Sigmoid colon (tissue), 7 donors: Measurements from ENCODE around the gene KCNJ1. TPM values are rescaled to one million over a fixed set of nuclear protein-coding genes. Genes with fewer than 3 reads are reported as not detected.

Experiments
- DNase-seq: peaks from one replicate; pipeline ENCODE4 v3.0.0-alpha.2; 2019
- H3K27ac ChIP-seq, 4 donors: fragments of 200-600 bp; sonication (generic); one replicate each; pipeline ENCODE4 v1.5.1; 2016 to 2019; ENCODE audit warnings: mild to moderate bottlenecking in 1 of 4
- H3K27me3 ChIP-seq, 3 donors: fragments of 200-600 bp; sonication (generic); one replicate each; pipeline ENCODE4 v1.5.1; 2019; ENCODE audit warnings: mild to moderate bottlenecking in 1 of 3
- H3K36me3 ChIP-seq, 4 donors: fragments of 200-600 bp; sonication (generic); one replicate each; pipeline ENCODE4 v1.5.1; 2016 to 2019
- H3K4me1 ChIP-seq, 4 donors: fragments of 200-600 bp; sonication (generic); one replicate each; pipeline ENCODE4 v1.5.1; 2017 to 2019
- H3K4me3 ChIP-seq, 4 donors: fragments of 200-600 bp; sonication (generic); one replicate each; pipeline ENCODE4 v1.5.1; 2017 to 2019; ENCODE audit warnings: mild to moderate bottlenecking in 2 of 4, moderate library complexity in 1 of 4
- H3K9me3 ChIP-seq, 4 donors: fragments of 200-600 bp in 3 of 4; sonication (generic) in 3 of 4; one replicate each; pipeline versions ENCODE4 v1.5.1 to v1.6.1; 2013 to 2019
- CTCF ChIP-seq, 4 experiments: fragments of 450-650 bp in 3 of 4; fragments of 200-600 bp in 1 of 4; IDR thresholded peaks; one replicate each; pipeline ENCODE4 v1.5.1; 2016 to 2019; ENCODE audit warnings: antibody characterized with exemption in 4 of 4, mild to moderate bottlenecking in 3 of 4, moderate library complexity in 2 of 4
- EP300 ChIP-seq, 4 donors: sonication (generic); formaldehyde crosslinking; IDR thresholded peaks; one replicate each; pipeline ENCODE4 v1.6.1; 2017; ENCODE audit warnings: antibody characterized with exemption in 4 of 4
- POLR2A ChIP-seq, 2 donors: fragments of 450-650 bp; IDR thresholded peaks; one replicate each; pipeline ENCODE4 v1.6.1; 2016; ENCODE audit warnings: antibody characterized with exemption in 2 of 2, mild to moderate bottlenecking in 2 of 2, moderate library complexity in 2 of 2
- POLR2AphosphoS5 ChIP-seq, 4 donors: sonication (generic); formaldehyde crosslinking; IDR thresholded peaks; one replicate each; pipeline ENCODE4 v1.6.1; 2017; ENCODE audit warnings: antibody characterized with exemption in 4 of 4
- WGBS, 2 donors: extraction: QIAGEN DNeasy Blood & Tissue Kit; methylation state at CpG; one replicate each; pipeline ENCODE4 v1.1.7; 2013; 5-methylcytosine and 5-hydroxymethylcytosine counted together
- intact Hi-C: fragments of 100-400 bp; cut with DNase I; formaldehyde crosslinking; loops from one replicate; pipeline ENCODE4 v1.15.1; 2023
- polyA plus RNA-seq, 3 donors: library from polyadenylated mRNA; stranded (reverse); fragments of 200-250 nt; gene quantifications; one replicate each; pipeline ENCODE4 v1.2.3, GENCODE V29; 2013
- total RNA-seq, 4 donors: library from RNA; depleted of rRNA; stranded (reverse); fragments of >200 nt; gene quantifications; one replicate each; pipeline ENCODE4 v1.1.0, GENCODE V29; 2016
- donor health status: healthy with polysubstance abuse.
- donor health status: Bipolar disorder and iron deficiency.
- donor health status: healthy.

The KCNJ1 gene
- total and polyA plus RNA-seq, 7 donors: 0.81 TPM; not detected in 6

- TF ChIP-seq POLR2A (IDR thresholded peaks at IDR 0.05) (no peak), EP300 (IDR thresholded peaks at IDR 0.05) (no peak)
- H3K36me3 ChIP-seq: no peaks in the 10 kb centered on the region
- H3K9me3 ChIP-seq: no peaks in the 10 kb centered on the region
- 77% methylated on average over 4 of the region's 4 CpGs for whole genome bisulfite sequencing, 2 donors
- no peaks in the 10 kb centered on the region for H3K4me1 ChIP-seq
- H3K27me3 ChIP-seq: peaks cover 0 to 9% (median 0%) of the 10 kb centered on the region in 3 donors
- intact Hi-C loops: no loop called here
- DNase-seq: no peak
- no peak overlapping the region for H3K27ac ChIP-seq
- no peak overlapping the region for H3K4me3 ChIP-seq
Observed at GRCh38 chr11:128862908-128863660, 4.0 kb downstream of the KCNJ1 start.

- no peak for DNase-seq
- no peak for TF ChIP-seq POLR2AphosphoS5 (IDR thresholded peaks at IDR 0.05)
- TF ChIP-seq EP300 (IDR thresholded peaks at IDR 0.05): no peak
- TF ChIP-seq CTCF (IDR thresholded peaks at IDR 0.05): no peak
- no peak for TF ChIP-seq POLR2A (IDR thresholded peaks at IDR 0.05)
- peaks cover 0 to 9% (median 0%) of the 10 kb centered on the region in 3 donors for H3K27me3 ChIP-seq
- 91 to 94% methylated on average over 9 of the region's 9 CpGs for WGBS, 2 donors
- H3K36me3 ChIP-seq: no peaks in the 10 kb centered on the region
- no peak overlapping the region for H3K4me3 ChIP-seq
- intact Hi-C loops: no loop called here
- no peaks in the 10 kb centered on the region for H3K4me1 ChIP-seq
- no peaks in the 10 kb centered on the region for H3K9me3 ChIP-seq
- H3K27ac ChIP-seq: no peak overlapping the region
Observed at GRCh38 chr11:128862406-128862805, 4.7 kb downstream of the KCNJ1 start.

GRCh38 chr11:128860571-128861361, 6.3 kb downstream of the KCNJ1 start:
- H3K4me3 ChIP-seq: no peak overlapping the region
- H3K9me3 ChIP-seq: no peaks in the 10 kb centered on the region
- intact Hi-C loops: no loop called here
- no peaks in the 10 kb centered on the region for H3K4me1 ChIP-seq
- no peak for DNase-seq
- 92 to 93% methylated on average over 16 of the region's 16 CpGs for WGBS, 2 donors
- peaks cover 0 to 9% (median 0%) of the 10 kb centered on the region in 3 donors for H3K27me3 ChIP-seq
- no peaks in the 10 kb centered on the region for H3K36me3 ChIP-seq
- no peak overlapping the region for H3K27ac ChIP-seq
- no peak for TF ChIP-seq EP300 (IDR thresholded peaks at IDR 0.05)
- no peak for TF ChIP-seq CTCF (IDR thresholded peaks at IDR 0.05)
- TF ChIP-seq POLR2AphosphoS5 (IDR thresholded peaks at IDR 0.05): no peak
- no peak for TF ChIP-seq POLR2A (IDR thresholded peaks at IDR 0.05)

- TF ChIP-seq EP300 (IDR thresholded peaks at IDR 0.05) (no peak), POLR2AphosphoS5 (IDR thresholded peaks at IDR 0.05) (no peak), CTCF (IDR thresholded peaks at IDR 0.05) (peak in 3 of 4 experiments; percentile 36 to 68 (median 43)), POLR2A (IDR thresholded peaks at IDR 0.05) (no peak)
- no peak overlapping the region for H3K27ac ChIP-seq
- H3K4me1 ChIP-seq: no peaks in the 10 kb centered on the region
- 28 to 33% methylated on average over 33 of the region's 33 CpGs for WGBS, 2 donors
- intact Hi-C loops: no loop called here
- no peak overlapping the region for H3K4me3 ChIP-seq
- no peaks in the 10 kb centered on the region for H3K36me3 ChIP-seq
- peaks cover 0 to 9% (median 0%) of the 10 kb centered on the region in 3 donors for H3K27me3 ChIP-seq
- no peaks in the 10 kb centered on the region for H3K9me3 ChIP-seq
- no peak for DNase-seq
Observed at GRCh38 chr11:128859563-128860441, 7.3 kb downstream of the KCNJ1 start.
